ENCODE data around the gene ADAMTS17. TPM values are rescaled to one million over a fixed set of nuclear protein-coding genes. Genes with fewer than 3 reads are reported as not detected.
"Not testable (repeated sequence)": the region's sequence is repeated elsewhere in the genome, so short reads cannot be mapped to it uniquely, and the experiment has no call there.

Gene ADAMTS17
- total and polyA plus RNA-seq, 2 experiments from 2014 or later = 3.7 to 4.4 TPM

- peak overlapping the region; percentile 77 for H3K4me3 ChIP-seq
- WGBS (ENCODE audit: low lambda C conversion rate, missing lambda C conversion rate) = 0% methylated on average over 13 of the region's 95 CpGs
- H3K9me3 ChIP-seq (ENCODE audit: low read depth) = no peaks in the 10 kb centered on the region
- no peaks in the 10 kb centered on the region for H4K20me1 ChIP-seq (ENCODE audit: insufficient read depth, poor library complexity, severe bottlenecking)
- TF ChIP-seq, protein P1, sequence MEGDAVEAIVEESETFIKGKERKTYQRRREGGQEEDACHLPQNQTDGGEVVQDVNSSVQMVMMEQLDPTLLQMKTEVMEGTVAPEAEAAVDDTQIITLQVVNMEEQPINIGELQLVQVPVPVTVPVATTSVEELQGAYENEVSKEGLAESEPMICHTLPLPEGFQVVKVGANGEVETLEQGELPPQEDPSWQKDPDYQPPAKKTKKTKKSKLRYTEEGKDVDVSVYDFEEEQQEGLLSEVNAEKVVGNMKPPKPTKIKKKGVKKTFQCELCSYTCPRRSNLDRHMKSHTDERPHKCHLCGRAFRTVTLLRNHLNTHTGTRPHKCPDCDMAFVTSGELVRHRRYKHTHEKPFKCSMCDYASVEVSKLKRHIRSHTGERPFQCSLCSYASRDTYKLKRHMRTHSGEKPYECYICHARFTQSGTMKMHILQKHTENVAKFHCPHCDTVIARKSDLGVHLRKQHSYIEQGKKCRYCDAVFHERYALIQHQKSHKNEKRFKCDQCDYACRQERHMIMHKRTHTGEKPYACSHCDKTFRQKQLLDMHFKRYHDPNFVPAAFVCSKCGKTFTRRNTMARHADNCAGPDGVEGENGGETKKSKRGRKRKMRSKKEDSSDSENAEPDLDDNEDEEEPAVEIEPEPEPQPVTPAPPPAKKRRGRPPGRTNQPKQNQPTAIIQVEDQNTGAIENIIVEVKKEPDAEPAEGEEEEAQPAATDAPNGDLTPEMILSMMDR (IDR thresholded peaks at IDR 0.05; ENCODE audit: poor library complexity) = no peak
- peak; percentile 11 for TF ChIP-seq EZH2 (IDR thresholded peaks at IDR 0.05; ENCODE audit: borderline replicate concordance)
- H3K36me3 ChIP-seq (replicated peaks; ENCODE audit: insufficient read depth, low read depth) = no peaks in the 10 kb centered on the region
- H3K27ac ChIP-seq = no peak overlapping the region
- peak; percentile 54 for DNase-seq (ENCODE audit: low spot score)
- no peaks in the 10 kb centered on the region for H3K4me1 ChIP-seq (ENCODE audit: insufficient read depth)
- no peaks in the 10 kb centered on the region for H3K79me2 ChIP-seq
- no peaks in the 10 kb centered on the region for H3K9me2 ChIP-seq (replicated peaks; ENCODE audit: insufficient read depth)
- H3K27me3 ChIP-seq = peaks cover 30% of the 10 kb centered on the region
- H3K4me2 ChIP-seq = peak overlapping the region; percentile 95
- H2AFZ ChIP-seq = peak overlapping the region; percentile 76
These were observed 481 bp downstream of the ADAMTS17 start for GRCh38 chr15:100341239-100341749.

DNA sequence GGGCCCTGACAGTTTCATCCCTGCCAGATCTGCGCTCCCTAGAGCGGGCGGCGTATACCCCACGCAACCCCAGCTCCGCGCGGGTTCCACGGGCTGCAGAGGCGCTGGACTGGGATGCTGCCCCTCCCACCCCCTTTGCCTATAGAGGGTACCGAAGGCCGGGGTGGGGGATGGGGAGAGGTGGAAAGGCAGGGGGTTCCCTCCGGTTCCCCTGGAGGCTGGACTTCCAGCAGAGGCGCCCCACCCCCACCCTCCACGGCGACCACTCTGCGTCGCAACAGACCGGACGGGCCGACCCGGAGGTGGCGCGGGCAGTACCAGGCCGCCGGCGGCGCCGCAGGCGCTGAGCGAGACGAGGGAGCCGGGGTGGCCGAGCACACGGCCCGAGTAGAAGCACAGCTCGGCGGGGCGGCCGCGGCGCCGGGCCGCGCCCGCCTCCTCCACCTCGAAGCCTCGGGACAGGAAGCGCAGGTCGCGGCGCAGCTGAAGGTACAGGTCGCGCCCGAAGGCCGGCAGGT, 995 bp downstream of the ADAMTS17 start:
- peaks cover 30% of the 10 kb centered on the region for H3K27me3 ChIP-seq
- no peaks in the 10 kb centered on the region for H4K20me1 ChIP-seq (ENCODE audit: insufficient read depth, poor library complexity, severe bottlenecking)
- peak; percentile 41 for DNase-seq (ENCODE audit: low spot score)
- no peak overlapping the region for H3K27ac ChIP-seq
- no peaks in the 10 kb centered on the region for H3K36me3 ChIP-seq (replicated peaks; ENCODE audit: insufficient read depth, low read depth)
- no peaks in the 10 kb centered on the region for H3K9me2 ChIP-seq (replicated peaks; ENCODE audit: insufficient read depth)
- WGBS (ENCODE audit: low lambda C conversion rate, missing lambda C conversion rate) = 16% methylated on average over 29 of the region's 56 CpGs
- H3K4me1 ChIP-seq (ENCODE audit: insufficient read depth) = no peaks in the 10 kb centered on the region
- TF ChIP-seq, protein P1 (IDR thresholded peaks at IDR 0.05; ENCODE audit: poor library complexity) = no peak
- peak; percentile 59 for TF ChIP-seq EZH2 (IDR thresholded peaks at IDR 0.05; ENCODE audit: borderline replicate concordance)
- no peak overlapping the region for H2AFZ ChIP-seq
- H3K4me2 ChIP-seq = peak overlapping the region; percentile 95
- no peaks in the 10 kb centered on the region for H3K9me3 ChIP-seq (ENCODE audit: low read depth)
- H3K4me3 ChIP-seq = no peak overlapping the region
- no peaks in the 10 kb centered on the region for H3K79me2 ChIP-seq

DNA sequence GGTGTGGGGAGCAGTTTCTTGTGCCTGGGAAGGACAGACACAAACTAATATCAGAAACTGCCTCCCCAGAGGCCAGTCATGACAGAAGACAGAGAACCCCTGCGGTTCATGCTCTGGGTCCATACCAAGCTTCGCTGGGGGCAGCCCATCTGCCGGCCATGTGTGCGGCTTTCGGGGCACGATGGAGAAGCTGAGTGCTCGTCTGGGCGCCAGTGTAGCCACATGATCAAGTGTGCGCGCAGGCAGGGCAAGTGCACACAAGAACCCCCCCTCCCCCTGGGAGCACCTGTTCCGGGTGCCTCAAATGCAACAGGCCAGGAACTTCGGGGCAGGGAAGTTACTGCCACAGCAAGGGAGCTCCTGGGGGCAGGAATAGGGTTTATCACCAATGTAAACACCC, 1.8 kb downstream of the ADAMTS17 start:
- H3K79me2 ChIP-seq = no peaks in the 10 kb centered on the region
- no peak overlapping the region for H3K27ac ChIP-seq
- H3K4me3 ChIP-seq = no peak overlapping the region
- no peaks in the 10 kb centered on the region for H3K9me3 ChIP-seq (ENCODE audit: low read depth)
- no peak overlapping the region for H3K4me2 ChIP-seq
- peaks cover 24% of the 10 kb centered on the region for H3K27me3 ChIP-seq
- H3K4me1 ChIP-seq (ENCODE audit: insufficient read depth) = no peaks in the 10 kb centered on the region
- 88% methylated on average over 12 of the region's 12 CpGs for WGBS (ENCODE audit: low lambda C conversion rate, missing lambda C conversion rate)
- TF ChIP-seq EZH2 (IDR thresholded peaks at IDR 0.05; ENCODE audit: borderline replicate concordance) (no peak), EZH2phosphoT487 (IDR thresholded peaks at IDR 0.05; ENCODE audit: low read depth, severe bottlenecking, unreplicated experiment) (no peak)
- TF ChIP-seq, protein P1 (IDR thresholded peaks at IDR 0.05; ENCODE audit: poor library complexity) = no peak
- H3K36me3 ChIP-seq (replicated peaks; ENCODE audit: insufficient read depth, low read depth) = no peaks in the 10 kb centered on the region
- no peak for DNase-seq (ENCODE audit: low spot score)
- no peaks in the 10 kb centered on the region for H3K9me2 ChIP-seq (replicated peaks; ENCODE audit: insufficient read depth)
- H4K20me1 ChIP-seq (ENCODE audit: insufficient read depth, poor library complexity, severe bottlenecking) = no peaks in the 10 kb centered on the region
- H2AFZ ChIP-seq = no peak overlapping the region

GRCh38 chr15:100339451-100339850, 2.3 kb downstream of the ADAMTS17 start:
- not testable (repeated sequence) for H3K9me3 ChIP-seq (ENCODE audit: low read depth); H3K27ac ChIP-seq; H3K79me2 ChIP-seq; H3K36me3 ChIP-seq (replicated peaks; ENCODE audit: insufficient read depth, low read depth); H4K20me1 ChIP-seq (ENCODE audit: insufficient read depth, poor library complexity, severe bottlenecking); H3K4me3 ChIP-seq; H3K9me2 ChIP-seq (replicated peaks; ENCODE audit: insufficient read depth); H3K4me2 ChIP-seq; H3K4me1 ChIP-seq (ENCODE audit: insufficient read depth); H2AFZ ChIP-seq; DNase-seq (ENCODE audit: low spot score)
- peaks cover 19% of the 10 kb centered on the region for H3K27me3 ChIP-seq
- WGBS (ENCODE audit: low lambda C conversion rate, missing lambda C conversion rate) = no CpG with 5 or more reads among the region's 7 CpGs

Data from hepatocyte (in vitro differentiated cells).